ENCODE measurements around the gene FGF22.

FGF22 gene

GRCh38 chr19:681029-682019 lies 41.6 kb downstream of the FGF22 start:
- DNase-seq = no peak

- no peak for DNase-seq
Measured at GRCh38 chr19:682678-683320, 43.1 kb downstream of the FGF22 start.

GRCh38 chr19:685454-685931 lies 45.8 kb downstream of the FGF22 start:
- DNase-seq = no peak

GRCh38 chr19:686589-687297 lies 47.1 kb downstream of the FGF22 start:
- no peak for DNase-seq

- no peak for DNase-seq
Measured at GRCh38 chr19:687569-688166, 48.0 kb downstream of the FGF22 start.

- DNase-seq = no peak
Measured at GRCh38 chr19:688214-688613, 48.5 kb downstream of the FGF22 start.

GRCh38 chr19:688992-689391 lies 49.3 kb downstream of the FGF22 start:
- DNase-seq = no peak

GRCh38 chr19:690203-690602 lies 50.5 kb downstream of the FGF22 start:
- DNase-seq = no peak
